GM18520 (cell line): ENCODE data around the gene CECR2.
"Not testable (repeated sequence)": the region's sequence is repeated elsewhere in the genome, so short reads cannot be mapped to it uniquely, and the experiment has no call there.

Experiments
- ATAC-seq: cut with Tn5 transposase; IDR thresholded peaks from one replicate; pipeline ENCODE4 v1.9.1; 2021; ENCODE audit not compliant: unreplicated experiment

CECR2 gene

GRCh38 chr22:17501679-17502285, 132.5 kb downstream of the CECR2 start:
- ATAC-seq, result no peak

DNA sequence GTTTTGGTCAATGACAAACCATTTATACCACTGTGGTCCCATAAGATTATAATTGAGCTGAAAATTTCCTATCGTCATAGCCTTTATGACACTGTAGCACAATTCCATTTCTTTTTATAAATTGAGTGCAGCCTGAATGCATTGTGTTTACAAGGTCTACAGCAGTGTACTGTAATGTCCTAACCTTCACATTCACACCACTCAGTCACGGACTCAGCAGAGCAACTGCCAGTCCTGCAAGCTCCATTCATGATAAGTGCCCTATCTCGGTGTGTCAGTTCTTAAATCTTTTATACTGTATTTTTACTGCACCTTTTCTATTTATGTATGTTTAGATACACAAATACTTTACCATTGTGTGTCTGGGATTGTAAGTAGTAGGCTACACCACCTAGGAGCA, 138.8 kb downstream of the CECR2 start:
- ATAC-seq, result no peak

DNA sequence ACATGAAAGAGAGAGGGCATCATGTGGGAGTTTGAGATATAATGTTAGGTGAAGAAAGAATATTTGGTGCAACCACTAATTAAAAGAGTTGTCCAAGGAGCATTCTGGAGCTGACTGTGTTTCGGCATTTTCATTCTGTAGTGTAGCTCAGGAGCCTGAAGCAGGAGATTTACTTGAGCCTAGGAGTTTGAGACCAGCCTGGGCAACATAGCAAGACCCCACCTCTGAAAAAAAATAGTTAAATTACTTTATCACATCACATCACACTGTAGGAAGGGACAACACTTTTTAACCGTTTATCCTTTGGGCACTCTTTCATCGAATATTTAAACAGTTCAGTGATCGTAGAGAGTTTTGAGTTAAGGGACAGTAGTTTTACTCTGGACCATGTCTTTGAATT, 143.7 kb downstream of the CECR2 start:
- ATAC-seq, result no peak

DNA sequence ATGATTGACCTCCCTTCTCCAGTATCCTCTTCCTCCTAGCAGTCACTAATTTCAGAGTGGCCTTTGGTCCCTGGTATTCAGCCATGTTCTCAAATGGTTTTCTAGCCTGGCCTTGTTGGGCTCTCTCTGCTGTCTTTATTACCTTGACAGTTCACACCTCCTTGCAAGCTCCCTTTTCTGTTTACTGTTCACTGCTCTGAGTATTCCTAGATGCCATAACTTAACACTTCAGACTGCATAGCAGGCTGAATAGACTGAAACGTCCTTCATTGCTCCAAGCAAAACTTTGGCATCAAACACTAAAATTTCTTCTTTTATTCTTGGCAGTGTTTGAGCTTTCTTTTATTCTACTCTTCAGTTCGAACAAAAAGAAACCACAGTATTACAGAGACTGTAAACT, 144.4 kb downstream of the CECR2 start:
- no peak for ATAC-seq

DNA sequence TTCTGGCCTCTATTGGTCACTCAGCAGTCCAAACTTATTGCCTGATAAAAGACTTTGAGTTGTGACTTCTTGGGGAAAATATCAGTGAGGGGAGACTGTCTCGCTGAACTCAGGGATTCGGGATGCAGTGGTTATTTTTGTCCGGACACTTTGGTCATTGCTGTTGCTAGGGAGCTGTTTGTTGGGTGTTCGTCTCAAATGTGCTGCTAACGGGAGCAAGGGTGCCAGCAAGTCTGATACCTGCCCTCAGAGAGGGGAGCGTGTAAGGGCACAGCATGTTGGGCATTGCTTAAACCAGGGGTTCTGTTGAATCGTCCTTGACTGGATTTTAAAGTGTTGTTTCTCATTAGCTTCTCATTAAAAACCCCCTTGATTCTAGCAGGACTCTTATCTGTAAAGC, 144.8 kb downstream of the CECR2 start:
- ATAC-seq, result no peak

- ATAC-seq, result no peak
Measured at GRCh38 chr22:17518406-17518805, 149.1 kb downstream of the CECR2 start.

GRCh38 chr22:17521971-17522370, 152.7 kb downstream of the CECR2 start:
- not testable (repeated sequence) for ATAC-seq

DNA sequence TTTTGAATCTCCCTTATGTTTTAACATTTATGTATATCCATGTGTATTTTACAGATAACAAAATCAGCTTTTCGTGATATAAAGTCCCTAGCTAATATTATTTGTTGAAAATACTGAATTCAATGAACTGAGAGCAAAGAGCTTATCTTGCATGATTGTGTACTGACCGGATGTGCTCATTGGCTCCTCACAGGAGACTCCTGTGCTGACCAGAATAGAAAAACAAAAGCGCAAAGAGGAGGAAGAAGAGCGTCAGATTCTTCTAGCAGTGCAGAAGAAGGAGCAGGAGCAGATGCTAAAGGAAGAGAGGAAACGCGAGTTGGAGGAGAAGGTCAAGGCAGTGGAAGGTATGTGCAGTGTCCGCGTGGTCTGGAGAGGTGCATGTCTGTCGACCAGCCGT, 154.7 kb downstream of the CECR2 start:
- ATAC-seq, result no peak

DNA sequence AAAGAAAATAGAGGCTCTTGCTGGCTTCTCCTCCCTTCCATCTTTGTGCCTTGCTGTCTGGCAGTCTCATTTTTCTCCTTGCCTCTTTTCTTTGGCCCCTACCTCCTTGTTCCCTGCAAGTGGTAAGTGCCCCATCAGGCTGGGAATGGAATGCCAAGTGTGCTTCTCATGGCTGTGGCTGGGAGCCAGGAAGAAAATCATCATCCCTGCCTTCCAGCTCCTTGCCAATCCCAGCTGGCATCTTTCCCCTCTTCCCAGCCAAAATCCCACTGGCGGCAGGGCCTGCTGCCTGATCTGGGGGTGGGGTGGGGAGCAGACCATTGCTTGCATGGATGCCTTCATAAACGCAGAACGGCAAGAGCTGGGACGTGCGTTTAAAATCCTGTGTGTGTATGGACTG, 167.0 kb downstream of the CECR2 start:
- no peak for ATAC-seq

- no peak for ATAC-seq
Measured at GRCh38 chr22:17537155-17537554, 167.9 kb downstream of the CECR2 start.

- no peak for ATAC-seq
Measured at GRCh38 chr22:17540481-17540880, 171.2 kb downstream of the CECR2 start.

GRCh38 chr22:17541476-17541875, 172.2 kb downstream of the CECR2 start:
- ATAC-seq, result no peak

DNA sequence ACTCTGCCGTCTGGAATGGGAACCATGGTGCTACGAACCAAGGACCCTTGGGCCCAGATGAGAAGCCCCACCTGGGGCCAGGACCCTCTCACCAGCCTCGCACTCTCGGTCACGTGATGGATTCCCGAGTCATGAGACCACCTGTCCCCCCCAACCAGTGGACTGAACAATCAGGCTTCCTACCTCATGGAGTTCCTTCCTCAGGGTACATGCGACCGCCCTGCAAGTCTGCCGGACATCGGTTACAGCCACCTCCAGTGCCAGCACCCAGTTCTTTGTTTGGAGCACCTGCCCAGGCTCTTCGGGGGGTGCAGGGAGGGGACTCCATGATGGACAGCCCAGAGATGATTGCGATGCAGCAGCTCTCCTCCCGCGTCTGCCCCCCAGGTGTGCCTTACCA, 173.2 kb downstream of the CECR2 start:
- no peak for ATAC-seq

DNA sequence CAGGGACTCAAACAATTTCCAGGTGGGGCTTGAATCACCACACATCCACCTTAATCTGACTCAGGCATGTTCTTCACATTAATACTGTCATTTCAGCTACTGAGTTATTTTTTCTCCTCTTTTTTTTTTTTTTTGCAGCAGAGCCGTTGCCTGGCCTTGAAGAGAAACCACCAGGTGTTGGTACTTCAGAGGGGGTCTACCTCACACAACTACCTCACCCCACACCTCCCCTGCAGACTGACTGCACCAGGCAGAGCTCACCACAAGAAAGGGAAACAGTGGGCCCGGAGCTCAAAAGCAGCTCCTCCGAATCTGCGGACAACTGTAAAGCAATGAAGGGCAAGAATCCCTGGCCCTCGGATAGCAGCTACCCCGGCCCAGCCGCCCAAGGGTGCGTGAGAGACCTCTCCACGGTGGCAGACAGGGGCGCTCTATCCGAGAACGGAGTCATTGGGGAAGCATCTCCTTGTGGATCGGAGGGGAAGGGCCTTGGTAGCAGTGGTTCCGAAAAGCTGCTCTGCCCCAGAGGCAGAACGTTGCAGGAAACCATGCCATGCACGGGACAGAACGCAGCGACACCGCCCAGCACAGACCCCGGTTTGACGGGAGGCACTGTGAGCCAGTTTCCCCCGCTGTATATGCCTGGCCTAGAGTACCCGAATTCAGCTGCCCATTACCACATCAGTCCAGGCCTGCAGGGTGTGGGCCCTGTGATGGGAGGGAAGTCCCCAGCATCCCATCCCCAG, 178.9 kb downstream of the CECR2 start:
- ATAC-seq, result no peak

DNA sequence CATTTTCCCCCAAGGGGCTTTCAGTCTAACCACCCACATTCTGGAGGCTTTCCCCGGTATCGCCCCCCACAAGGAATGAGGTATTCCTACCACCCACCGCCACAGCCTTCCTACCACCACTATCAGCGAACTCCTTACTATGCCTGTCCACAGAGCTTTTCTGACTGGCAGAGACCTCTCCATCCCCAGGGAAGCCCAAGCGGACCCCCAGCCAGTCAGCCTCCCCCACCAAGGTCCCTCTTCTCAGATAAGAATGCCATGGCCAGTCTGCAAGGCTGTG, 179.4 kb downstream of the CECR2 start:
- ATAC-seq, result no peak

GRCh38 chr22:17549183-17549582, 179.9 kb downstream of the CECR2 start:
- ATAC-seq, result no peak

DNA sequence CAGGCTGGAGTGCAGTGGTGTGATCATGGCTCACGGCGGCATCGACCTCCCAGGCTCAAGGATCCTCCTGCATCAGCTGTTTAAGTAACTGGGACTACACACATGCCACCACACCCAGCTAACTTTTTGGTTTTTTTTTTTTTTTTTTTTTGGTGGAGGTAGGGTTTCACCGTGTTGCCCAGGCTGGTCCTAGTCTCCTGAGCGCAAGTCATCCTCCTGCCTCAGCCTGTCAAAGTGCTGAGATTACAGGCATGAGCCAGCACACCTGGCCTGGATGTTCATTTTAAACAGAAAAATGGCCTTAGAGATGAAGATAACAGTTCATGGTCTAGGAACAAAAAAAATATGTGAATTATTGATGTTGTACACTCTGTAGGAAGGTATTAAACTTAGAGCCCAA, 180.4 kb downstream of the CECR2 start:
- no peak for ATAC-seq

- ATAC-seq, result no peak
Measured at GRCh38 chr22:17552737-17553136, 183.5 kb downstream of the CECR2 start.

GRCh38 chr22:17554814-17555213, 185.6 kb downstream of the CECR2 start:
- ATAC-seq, result no peak

DNA sequence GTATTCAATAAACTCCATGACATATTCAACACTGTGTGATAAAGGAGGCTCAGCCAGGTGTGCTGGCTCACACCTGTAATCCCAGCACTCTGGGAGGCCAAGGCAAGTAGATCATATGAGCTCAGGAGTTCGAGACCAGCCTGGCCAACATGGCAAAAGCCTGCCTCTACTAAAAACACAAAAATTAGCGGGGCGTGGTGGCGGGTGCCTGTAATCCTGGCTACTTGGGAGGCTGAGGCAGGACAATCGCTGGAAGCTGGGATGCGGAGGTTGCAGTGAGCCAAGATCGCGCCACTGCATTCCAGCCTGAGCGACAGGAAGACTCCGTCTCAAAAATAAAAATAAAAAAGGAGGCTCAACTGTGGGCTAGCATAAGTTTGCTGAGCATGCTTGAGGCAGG, 189.9 kb downstream of the CECR2 start:
- no peak for ATAC-seq

DNA sequence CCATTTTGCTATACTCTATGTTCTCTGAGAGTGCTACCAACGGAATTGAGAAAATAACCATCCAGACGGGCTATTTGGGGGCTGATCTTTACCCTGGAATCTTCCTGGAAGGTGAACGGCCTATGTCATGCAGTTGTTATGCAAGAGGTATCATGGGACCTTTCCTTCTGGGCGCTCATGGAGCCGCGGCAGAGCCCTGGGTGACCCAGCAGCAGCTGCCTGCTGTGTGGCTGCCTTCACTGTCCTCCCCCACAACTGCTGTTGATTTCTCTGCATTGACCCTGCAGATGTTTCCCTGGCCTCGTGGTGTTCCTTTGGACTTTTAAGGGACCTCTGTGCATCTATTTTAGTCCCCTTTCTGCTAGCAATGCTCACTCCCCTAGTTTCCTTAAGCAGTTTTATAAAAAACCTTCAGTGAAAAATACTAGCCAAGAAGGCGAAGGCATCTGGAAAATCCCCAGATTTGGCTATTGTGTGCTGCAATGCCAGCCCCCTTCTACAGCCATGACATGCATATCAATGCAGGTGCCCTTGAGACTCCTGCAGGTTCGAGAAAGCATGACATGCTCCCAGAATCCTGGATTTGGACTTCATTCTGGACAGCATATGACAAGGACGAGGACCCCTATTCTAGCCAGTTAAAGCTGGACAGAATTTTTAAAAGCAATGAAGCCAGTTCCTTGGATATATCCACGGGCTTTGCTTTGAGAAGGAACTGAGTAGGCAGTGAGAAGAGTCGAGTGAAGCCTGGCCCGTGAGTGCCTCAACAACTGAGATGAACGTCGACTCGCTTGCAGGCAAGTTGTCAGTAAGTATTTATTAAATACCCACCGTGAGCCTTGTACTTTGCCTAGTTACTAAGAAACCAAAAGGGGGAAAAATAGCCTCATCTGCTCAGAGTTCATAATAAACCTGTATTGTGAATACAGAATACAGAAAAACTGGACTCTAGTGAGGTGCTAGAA, 193.9 kb downstream of the CECR2 start, which contains the start of gene SLC25A18:
Gene SLC25A18, plus strand, starts transcription at position 593 of the 965 bp plus-strand sequence. CDS start 16,447 bp downstream, outside the sequence.
- no peak for ATAC-seq

GRCh38 chr22:17563936-17564391, 194.7 kb downstream of the CECR2 start:
- no peak for ATAC-seq
